ENCODE data around the gene ADH1B.

DNA sequence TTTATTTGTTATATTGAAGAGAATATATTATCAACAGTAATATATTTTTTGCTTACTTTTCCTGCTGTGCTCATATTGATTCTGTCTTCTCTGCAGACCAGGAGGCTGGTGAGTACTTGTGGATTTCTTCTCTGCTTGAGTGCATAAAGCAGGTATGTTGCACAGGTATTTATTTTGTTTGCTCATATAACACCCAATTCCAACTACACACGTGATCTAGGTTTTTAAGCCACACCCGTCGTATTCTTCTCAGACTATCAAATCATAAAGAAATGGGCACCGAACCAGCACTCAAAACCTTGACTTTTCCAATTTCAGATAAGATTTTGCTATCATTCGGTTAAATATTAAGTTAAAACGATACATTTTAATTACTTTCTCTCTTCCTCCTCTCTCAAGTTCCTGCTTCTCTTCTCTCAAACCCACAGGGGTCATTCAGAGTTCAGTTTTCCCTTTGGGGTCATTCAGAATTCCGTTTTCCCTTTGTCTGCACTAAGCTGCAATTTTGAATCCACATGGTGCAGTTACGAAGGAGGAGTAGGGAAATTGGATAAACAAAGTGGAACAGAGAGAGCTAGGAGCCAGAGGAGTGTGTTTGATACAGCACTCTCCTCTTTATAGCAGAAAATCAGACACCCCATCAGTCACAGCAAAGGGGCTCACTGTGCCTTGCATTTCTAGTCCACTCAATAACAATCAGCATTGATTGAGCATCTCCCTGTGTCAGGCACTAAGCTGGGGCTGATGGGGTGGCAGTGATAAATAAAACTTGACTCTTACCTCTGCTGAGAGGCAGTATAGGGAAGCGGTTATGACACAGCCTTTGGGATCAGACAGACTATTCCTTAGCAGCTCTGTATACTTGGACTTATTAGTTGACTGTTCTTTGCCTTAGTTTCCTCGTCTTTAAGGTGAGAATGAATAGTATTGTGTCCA lies 31.7 kb upstream of the ADH1B start, which contains the start of gene ADH1C:
- TF ChIP-seq, protein P1, sequence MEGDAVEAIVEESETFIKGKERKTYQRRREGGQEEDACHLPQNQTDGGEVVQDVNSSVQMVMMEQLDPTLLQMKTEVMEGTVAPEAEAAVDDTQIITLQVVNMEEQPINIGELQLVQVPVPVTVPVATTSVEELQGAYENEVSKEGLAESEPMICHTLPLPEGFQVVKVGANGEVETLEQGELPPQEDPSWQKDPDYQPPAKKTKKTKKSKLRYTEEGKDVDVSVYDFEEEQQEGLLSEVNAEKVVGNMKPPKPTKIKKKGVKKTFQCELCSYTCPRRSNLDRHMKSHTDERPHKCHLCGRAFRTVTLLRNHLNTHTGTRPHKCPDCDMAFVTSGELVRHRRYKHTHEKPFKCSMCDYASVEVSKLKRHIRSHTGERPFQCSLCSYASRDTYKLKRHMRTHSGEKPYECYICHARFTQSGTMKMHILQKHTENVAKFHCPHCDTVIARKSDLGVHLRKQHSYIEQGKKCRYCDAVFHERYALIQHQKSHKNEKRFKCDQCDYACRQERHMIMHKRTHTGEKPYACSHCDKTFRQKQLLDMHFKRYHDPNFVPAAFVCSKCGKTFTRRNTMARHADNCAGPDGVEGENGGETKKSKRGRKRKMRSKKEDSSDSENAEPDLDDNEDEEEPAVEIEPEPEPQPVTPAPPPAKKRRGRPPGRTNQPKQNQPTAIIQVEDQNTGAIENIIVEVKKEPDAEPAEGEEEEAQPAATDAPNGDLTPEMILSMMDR (conservative IDR thresholded peaks at IDR 0.05): no peak
- no peak for TF ChIP-seq ZFX (IDR thresholded peaks at IDR 0.05)

All from C4-2B (cell line).